HG03565 (cell line): Measurements from ENCODE around the gene CCSER1.
"Not testable (repeated sequence)": the region's sequence is repeated elsewhere in the genome, so short reads cannot be mapped to it uniquely, and the experiment has no call there.

Experiments
- ATAC-seq: cut with Tn5 transposase; IDR thresholded peaks from one replicate; pipeline ENCODE4 v1.9.1; 2021; ENCODE audit warnings: mild to moderate bottlenecking, moderate library complexity; ENCODE audit not compliant: unreplicated experiment

CCSER1 gene

GRCh38 chr4:90425893-90426292, 298.7 kb downstream of the CCSER1 start:
- no peak for ATAC-seq

- ATAC-seq, result no peak
Measured at GRCh38 chr4:90438522-90438921, 311.3 kb downstream of the CCSER1 start.

GRCh38 chr4:90441770-90442169, 314.6 kb downstream of the CCSER1 start:
- ATAC-seq, result no peak

- no peak for ATAC-seq
Measured at GRCh38 chr4:90442619-90443018, 315.4 kb downstream of the CCSER1 start.

GRCh38 chr4:90443231-90443630, 316.0 kb downstream of the CCSER1 start:
- ATAC-seq, result no peak

DNA sequence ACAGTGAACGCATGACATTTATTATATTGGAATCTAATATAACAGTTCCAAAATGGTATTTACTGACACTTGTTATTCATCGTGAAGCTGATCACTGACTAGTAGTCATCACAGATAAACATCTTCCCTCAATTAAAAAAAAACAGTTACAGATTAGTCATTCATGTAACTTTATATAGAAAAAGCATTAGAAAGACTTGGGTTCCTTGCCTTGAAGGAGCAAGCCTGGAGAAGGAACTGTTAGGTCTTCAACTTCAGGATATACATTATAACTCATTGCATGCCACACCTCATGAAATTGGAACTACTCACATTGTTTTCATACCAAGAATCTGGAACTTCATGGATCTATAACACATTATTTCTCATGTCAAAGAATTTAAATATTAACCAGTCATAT, 317.7 kb downstream of the CCSER1 start:
- no peak for ATAC-seq

- no peak for ATAC-seq
Measured at GRCh38 chr4:90445380-90445779, 318.2 kb downstream of the CCSER1 start.

GRCh38 chr4:90449626-90450025, 322.4 kb downstream of the CCSER1 start:
- no peak for ATAC-seq

DNA sequence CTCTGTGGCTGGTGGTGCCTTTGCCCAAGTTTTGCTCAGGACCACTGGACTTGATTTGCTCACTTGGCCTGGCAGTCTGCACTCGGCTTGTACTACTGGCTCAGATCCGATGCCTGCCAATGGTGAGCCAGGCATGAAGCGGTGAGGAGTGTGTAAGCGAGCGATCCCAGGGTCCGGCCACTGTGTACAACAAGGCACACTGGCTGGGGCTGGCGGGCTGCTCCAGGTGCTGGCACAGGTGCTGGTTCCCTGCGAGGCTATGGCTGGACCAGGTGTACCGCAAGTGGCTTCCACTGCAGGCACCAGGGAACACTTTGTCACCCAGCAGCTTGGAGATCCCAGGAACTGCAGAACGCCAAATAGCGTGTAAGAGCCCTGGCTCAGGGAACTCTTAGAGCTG, 329.7 kb downstream of the CCSER1 start:
- ATAC-seq, result no peak

- no peak for ATAC-seq
Measured at GRCh38 chr4:90457817-90458216, 330.6 kb downstream of the CCSER1 start.

- no peak for ATAC-seq
Measured at GRCh38 chr4:90458576-90458975, 331.4 kb downstream of the CCSER1 start.

GRCh38 chr4:90474484-90474883, 347.3 kb downstream of the CCSER1 start:
- ATAC-seq, result no peak

GRCh38 chr4:90476019-90476418, 348.8 kb downstream of the CCSER1 start:
- no peak for ATAC-seq

GRCh38 chr4:90476586-90476985, 349.4 kb downstream of the CCSER1 start:
- ATAC-seq, result no peak

DNA sequence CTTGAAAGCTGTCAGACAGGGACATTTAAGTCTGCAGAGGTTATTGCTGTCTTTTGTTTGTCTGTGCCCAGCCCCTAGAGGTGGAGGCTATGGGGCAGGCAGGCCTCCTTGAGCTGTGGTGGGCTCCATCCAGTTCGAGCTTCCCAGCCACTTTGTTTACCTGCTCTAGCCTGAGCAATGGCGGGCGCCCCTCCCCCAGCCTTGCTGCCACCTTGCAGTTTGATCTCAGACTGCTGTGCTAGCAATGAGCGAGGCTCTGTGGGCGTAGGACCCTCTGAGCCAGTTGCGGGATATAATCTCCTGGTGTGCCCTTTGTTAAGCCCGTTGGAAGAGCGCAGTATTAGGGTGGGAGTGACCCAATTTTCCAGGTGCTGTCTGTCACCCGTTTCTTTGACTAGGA, 357.7 kb downstream of the CCSER1 start:
- not testable (repeated sequence) for ATAC-seq

DNA sequence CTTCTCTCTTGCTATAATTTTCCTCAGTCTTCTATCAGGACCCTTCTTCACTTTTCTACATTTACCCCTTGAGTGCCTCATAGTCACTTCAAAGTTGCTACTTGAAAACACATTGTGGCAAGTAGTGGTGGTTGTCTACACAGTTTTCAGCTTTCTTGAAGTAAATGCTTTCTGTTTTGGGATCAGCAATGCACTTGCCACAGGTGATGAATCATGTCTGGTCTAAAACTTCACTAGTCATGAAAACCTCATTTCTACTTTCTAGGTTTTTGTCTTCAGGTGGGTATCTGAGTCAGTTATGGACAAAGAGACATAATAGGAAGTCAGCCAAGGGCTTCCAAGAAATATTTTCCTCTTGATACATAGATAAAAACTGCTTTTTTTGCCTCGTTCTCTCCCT, 359.2 kb downstream of the CCSER1 start:
- no peak for ATAC-seq

DNA sequence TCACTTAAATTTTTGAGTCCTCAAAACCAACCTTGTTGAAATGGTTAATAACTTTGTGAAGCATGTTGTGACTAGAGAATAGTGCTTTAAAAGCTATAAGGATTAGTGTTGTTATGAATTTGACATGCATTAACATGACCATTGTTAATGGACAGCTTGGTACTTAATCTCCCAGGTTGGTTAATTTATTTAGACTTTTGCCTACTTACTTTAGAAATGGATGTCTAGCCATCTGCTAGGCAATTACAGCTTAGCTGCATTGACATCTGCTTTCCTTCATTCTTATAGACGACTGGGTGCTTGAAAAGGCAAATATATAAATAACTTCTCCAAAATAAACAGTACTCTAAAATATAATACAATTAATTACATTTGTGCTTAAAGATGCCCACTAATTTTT, 368.0 kb downstream of the CCSER1 start:
- ATAC-seq, result no peak

DNA sequence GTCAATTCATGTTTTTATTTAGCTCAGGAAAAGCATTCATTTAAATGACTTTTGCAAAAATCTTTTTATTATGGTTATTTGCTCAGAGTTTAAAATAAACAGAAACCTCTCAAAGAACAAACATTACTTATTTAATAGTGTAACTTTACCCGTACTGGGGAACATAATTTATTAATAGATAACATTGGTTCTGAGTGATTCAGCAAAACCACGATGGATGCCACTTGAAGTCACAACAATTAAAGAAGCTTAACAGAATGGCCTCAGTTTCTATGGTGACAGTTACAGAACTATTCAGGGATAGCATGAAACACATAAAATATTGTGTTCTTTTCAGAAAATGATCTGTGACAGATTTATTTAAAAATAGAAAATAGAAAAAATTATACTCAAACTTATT, 368.7 kb downstream of the CCSER1 start:
- ATAC-seq, result no peak

DNA sequence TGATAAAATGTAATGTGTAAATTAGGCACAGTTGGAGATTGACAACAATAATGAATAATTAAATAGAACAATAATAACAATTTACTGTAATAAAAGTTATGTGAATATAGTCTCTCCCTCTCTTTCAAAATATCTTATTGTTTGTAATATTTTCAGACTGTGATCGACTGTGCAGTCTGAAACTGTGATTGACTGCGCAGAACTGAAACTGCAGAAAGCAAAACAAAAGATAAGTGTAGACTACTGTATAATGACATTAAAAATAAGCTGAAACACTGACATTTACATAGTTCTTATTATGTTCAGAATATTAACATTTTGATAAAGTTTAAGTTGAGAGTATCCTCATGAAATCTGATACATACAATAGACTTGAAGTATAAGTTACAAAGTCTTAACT, 371.0 kb downstream of the CCSER1 start:
- no peak for ATAC-seq

GRCh38 chr4:90503677-90504076, 376.5 kb downstream of the CCSER1 start:
- no peak for ATAC-seq

DNA sequence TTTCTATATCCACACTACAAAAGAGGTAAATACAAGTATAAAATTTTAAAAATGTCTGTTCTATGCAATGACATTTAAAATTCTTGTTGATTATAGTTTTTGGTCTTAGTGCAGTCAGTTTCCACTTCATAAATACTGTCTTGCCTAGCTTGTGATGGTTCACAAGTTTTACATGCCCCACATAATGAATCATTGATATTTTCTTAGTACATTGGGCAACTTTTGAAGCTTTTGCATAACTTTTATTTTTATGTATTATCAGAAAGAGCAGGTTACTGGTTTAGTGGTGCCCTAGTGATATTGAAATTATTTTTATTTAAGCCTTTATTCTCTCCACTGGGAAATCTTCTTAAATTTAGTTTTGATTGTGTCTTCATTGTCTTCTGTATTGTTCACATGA, 388.0 kb downstream of the CCSER1 start:
- ATAC-seq, result no peak

DNA sequence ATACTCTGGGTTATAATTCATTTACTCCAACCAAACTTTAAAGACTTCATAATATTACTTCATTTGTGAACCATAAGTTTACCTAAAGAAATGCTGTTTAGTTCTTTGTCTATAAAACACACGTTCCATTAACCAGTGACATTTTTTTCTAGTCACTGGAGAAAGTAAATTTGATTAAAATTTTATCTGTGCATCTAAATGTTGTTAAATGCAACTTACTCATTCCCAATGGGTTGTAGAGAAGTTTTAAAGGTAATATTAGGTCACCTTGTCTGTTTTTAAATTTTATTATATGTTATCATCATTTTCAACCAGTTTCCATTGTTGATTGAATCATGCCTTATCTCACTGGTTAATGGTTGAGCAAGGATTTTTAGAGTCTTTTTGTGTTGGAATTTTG, 401.4 kb downstream of the CCSER1 start:
- no peak for ATAC-seq

- ATAC-seq, result no peak
Measured at GRCh38 chr4:90536408-90536807, 409.2 kb downstream of the CCSER1 start.

DNA sequence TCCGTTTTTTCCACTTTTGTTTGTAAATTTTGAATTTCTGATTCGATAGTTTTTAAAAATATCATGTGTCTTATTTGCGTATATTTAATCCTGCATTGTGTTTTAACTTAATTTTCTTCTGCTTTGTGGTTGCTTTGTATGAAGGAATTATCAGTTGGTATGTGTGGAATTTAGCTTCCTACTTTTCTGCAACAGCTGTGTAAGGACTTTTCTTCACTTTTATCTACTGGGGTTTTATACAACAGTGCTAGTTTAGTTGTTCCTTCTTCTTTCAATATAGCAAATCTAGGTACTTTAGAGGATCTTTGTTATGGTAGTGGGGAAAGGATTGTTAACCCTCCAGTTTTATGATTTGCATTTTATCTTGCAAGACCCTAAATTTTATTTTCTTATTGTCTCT, 410.3 kb downstream of the CCSER1 start:
- no peak for ATAC-seq
